ENCODE results near the gene PDCD2L. TPM values are rescaled to one million over a fixed set of nuclear protein-coding genes. Genes with fewer than 3 reads are reported as not detected.
"Not testable (repeated sequence)": the region's sequence is repeated elsewhere in the genome, so short reads cannot be mapped to it uniquely, and the experiment has no call there.

PDCD2L gene
- total and polyA plus RNA-seq, 12 donors = 7.6 to 26.1 (median 12.9) TPM

DNA sequence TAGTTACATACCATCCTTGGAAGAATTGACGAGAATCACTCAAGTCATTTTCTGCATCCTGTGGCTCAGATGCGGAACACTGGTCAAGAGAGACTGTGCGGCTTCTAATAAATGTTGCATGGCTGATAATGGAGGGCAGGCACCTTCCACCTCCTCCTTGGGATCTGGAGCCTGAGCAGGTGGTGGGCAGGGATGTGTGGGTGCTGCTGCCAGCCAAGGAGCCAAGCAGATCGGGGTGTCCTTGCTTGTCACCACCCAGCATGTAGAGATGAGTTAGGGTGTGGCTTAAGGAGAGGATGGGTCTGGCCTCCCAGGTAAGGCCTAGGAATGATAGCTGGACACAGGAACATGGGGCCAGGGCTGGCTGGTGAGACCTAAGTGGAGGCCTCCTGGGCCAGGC lies 21.7 kb upstream of the PDCD2L start:
- Histone ChIP-seq H3K4me1 (replicated peaks in 1 of 2) (peaks cover 13 to 21% of the 10 kb centered on the region in 2 donors), H3K36me3 (replicated peaks in 1 of 2) (peaks cover 0 to 100% of the 10 kb centered on the region in 2 donors), H3K4me3 (no peak overlapping the region), H3K27me3 (no peaks in the 10 kb centered on the region), H3K27ac (peak overlapping the region in 2 of 5 donors; percentile 18 to 19), H3K9me3 (replicated peaks in 1 of 3) (no peaks in the 10 kb centered on the region)
- DNase-seq = no peak
- WGBS, 4 donors = 91 to 100% (median 94%) methylated on average over 4 of the region's 4 CpGs
- intact Hi-C loops (cut with DNase I) = no loop called here
- TF ChIP-seq, protein P1, sequence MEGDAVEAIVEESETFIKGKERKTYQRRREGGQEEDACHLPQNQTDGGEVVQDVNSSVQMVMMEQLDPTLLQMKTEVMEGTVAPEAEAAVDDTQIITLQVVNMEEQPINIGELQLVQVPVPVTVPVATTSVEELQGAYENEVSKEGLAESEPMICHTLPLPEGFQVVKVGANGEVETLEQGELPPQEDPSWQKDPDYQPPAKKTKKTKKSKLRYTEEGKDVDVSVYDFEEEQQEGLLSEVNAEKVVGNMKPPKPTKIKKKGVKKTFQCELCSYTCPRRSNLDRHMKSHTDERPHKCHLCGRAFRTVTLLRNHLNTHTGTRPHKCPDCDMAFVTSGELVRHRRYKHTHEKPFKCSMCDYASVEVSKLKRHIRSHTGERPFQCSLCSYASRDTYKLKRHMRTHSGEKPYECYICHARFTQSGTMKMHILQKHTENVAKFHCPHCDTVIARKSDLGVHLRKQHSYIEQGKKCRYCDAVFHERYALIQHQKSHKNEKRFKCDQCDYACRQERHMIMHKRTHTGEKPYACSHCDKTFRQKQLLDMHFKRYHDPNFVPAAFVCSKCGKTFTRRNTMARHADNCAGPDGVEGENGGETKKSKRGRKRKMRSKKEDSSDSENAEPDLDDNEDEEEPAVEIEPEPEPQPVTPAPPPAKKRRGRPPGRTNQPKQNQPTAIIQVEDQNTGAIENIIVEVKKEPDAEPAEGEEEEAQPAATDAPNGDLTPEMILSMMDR (IDR thresholded peaks at IDR 0.05) = no peak
- TF ChIP-seq POLR2A (IDR thresholded peaks at IDR 0.05) = no peak

DNA sequence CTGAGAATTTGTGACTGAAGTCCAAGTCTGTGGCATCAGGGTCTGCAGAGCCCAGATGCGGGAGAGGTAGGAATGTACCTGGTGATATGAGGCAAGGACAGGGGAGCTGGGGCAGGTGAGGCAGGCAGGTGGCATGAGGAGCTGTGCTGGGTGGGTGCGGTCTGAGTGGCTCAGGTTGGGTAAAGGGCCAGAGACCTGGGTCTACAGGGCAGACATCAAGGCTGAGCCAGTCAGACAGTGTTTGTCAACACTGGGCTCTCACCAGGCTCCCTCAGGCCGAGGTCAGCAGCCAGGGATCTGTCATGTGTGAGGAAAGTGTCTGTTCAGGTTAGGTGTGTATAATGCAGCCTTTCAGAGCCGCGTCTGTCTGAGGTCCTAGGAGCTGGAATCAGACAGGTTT lies 20.6 kb upstream of the PDCD2L start:
- no peak for DNase-seq
- WGBS, 4 donors = 85 to 99% (median 93%) methylated on average over 4 to 5 of the region's 5 CpGs
- H3K27me3 ChIP-seq = no peaks in the 10 kb centered on the region
- H3K36me3 ChIP-seq (replicated peaks in 1 of 2) = peaks cover 0 to 100% of the 10 kb centered on the region in 2 donors
- intact Hi-C loops (cut with DNase I) = no loop called here
- peaks cover 13 to 21% of the 10 kb centered on the region in 2 donors for H3K4me1 ChIP-seq (replicated peaks in 1 of 2)
- no peaks in the 10 kb centered on the region for H3K9me3 ChIP-seq (replicated peaks in 1 of 3)
- H3K27ac ChIP-seq = peak overlapping the region in 1 of 5 donors; percentile 17
- no peak overlapping the region for H3K4me3 ChIP-seq
- TF ChIP-seq POLR2A (IDR thresholded peaks at IDR 0.05) = no peak

DNA sequence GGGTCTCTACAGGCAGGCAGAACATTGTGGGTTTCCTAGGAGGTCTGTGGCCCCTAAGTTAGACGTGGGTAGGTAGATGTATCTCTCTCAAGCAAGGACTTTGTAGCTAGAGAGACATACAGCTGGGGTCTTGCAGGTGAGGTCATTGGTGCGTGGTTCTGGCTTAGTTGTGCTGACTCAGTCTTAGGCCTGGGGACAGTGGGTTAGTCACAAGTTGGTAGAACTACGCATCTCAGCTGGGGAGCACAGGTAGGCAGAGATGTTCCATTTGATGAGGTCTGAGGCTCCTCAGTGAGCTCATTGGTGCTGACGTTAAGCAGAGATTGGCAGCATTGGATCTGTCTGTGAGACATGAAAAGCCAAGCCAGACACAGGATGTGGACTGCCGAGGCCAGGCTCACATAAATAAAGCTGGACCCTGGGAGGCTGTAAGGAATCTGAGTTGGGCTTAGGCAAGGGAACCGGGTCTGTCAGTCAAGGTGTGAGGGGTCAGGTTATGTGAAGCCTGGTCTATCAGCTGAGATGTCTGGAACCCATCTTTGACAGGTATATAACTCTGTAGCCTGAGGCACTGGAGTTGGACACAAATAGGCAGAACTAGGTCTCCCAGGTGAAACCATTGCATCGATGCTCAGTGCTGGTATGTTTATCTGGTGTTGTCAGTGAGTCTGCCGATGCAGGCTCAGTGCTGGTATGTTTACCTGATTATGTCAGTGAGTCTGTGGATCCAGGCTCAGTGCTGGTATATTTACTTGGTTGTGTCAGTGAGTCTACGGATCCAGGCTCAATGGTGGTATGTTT lies 17.4 kb upstream of the PDCD2L start:
- 96 to 98% (median 97%) methylated on average over 6 to 9 of the region's 9 CpGs for WGBS, 4 donors
- no peaks in the 10 kb centered on the region for H3K9me3 ChIP-seq (replicated peaks in 1 of 3)
- H3K36me3 ChIP-seq (replicated peaks in 1 of 2) = peaks cover 0 to 97% of the 10 kb centered on the region in 2 donors

DNA sequence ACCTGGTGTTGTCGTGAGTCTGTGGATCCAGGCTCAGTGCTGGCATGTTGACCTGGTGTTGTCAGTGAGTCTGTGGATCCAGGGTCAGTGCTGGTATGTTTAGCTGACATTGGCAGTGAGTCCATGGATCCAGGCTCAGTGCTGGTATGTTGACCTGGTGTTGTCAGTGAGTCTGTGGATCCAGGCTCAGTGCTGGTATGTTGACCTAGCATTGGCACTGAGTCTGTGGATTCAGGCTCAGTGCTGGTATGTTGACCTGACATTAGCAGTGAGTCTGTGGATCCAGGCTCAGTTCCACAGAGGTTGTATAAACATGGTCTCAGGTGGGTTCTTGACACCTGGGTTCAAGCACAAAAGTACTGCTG lies 16.8 kb upstream of the PDCD2L start:
- WGBS, 4 donors = 88 to 100% (median 92%) methylated on average over 1 of the region's 1 CpG; no CpG with 5 or more reads in 1 of the 4 donors
- peaks cover 0 to 97% of the 10 kb centered on the region in 2 donors for H3K36me3 ChIP-seq (replicated peaks in 1 of 2)
- intact Hi-C loops (cut with DNase I) = no loop called here
- H3K4me3 ChIP-seq = no peak overlapping the region
- TF ChIP-seq, protein P1 (IDR thresholded peaks at IDR 0.05) = no peak
- TF ChIP-seq POLR2A (IDR thresholded peaks at IDR 0.05) = no peak
- no peaks in the 10 kb centered on the region for H3K27me3 ChIP-seq
- no peaks in the 10 kb centered on the region for H3K9me3 ChIP-seq (replicated peaks in 1 of 3)
- no peaks in the 10 kb centered on the region for H3K4me1 ChIP-seq (replicated peaks in 1 of 2)
- H3K27ac ChIP-seq = no peak overlapping the region
- no peak for DNase-seq

More for the DNA sequence above, 17.4 kb upstream of the PDCD2L start:
- intact Hi-C loops (cut with DNase I) = no loop called here
- no peak for TF ChIP-seq POLR2A (IDR thresholded peaks at IDR 0.05)
- H3K4me1 ChIP-seq (replicated peaks in 1 of 2) = peaks cover 3% of the 10 kb centered on the region in 2 donors
- H3K27me3 ChIP-seq = no peaks in the 10 kb centered on the region
- no peak for DNase-seq
- H3K4me3 ChIP-seq = no peak overlapping the region
- no peak overlapping the region for H3K27ac ChIP-seq

DNA sequence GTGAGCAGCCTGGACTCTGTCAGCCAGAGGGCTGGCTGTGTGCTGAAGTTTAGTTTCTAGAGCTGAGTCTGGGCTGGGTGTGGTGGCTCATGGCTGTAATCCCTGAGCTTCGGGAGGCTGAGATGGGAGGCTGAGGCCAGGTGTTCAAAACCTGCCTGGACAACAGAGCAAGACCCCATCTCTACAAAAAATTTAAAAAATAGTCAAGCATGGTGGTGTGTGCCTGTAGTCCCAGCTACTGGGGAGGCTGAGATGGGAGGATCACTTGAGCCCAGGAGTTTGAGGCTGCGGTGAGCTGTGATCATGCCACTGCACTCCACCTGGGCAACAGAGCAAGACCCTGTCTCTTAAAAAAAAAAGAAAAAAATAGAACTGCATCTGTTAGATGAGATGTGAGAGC lies 15.5 kb upstream of the PDCD2L start:
- H3K9me3 ChIP-seq (replicated peaks in 1 of 3); DNase-seq; H3K27me3 ChIP-seq; H3K4me3 ChIP-seq; H3K4me1 ChIP-seq (replicated peaks in 1 of 2); intact Hi-C loops (cut with DNase I); H3K27ac ChIP-seq: not testable (repeated sequence)
- peaks cover 0 to 97% of the 10 kb centered on the region in 2 donors for H3K36me3 ChIP-seq (replicated peaks in 1 of 2)
- 86 to 100% (median 98%) methylated on average over 1 to 2 of the region's 2 CpGs for WGBS, 4 donors

DNA sequence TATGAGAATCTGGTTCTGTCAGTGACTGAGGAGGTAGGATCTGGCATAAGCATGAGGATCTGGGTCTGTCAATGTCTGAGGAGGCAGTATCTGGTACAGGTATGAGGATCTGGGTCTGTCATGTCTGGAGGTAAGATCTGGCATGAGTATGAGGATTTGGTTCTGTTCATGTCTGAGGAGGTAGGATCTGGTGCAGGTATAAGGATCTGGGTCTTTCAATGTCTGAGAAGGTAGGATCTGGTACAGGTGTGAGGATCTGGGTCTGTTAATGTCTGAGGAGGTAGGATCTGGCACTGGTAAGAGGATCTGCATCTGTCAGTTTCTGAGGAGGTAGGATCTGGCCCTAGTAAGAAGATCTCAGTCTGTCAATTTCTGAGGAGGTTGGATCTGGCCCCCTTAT lies 12.4 kb upstream of the PDCD2L start:
- DNase-seq = no peak
- H3K36me3 ChIP-seq (replicated peaks in 1 of 2) = peaks cover 0 to 97% of the 10 kb centered on the region in 2 donors

More for the DNA sequence above, 12.4 kb upstream of the PDCD2L start:
- peak overlapping the region in 1 of 5 donors; percentile 21 for H3K27ac ChIP-seq
- H3K4me1 ChIP-seq (replicated peaks in 1 of 2) = no peaks in the 10 kb centered on the region
- TF ChIP-seq POLR2A (IDR thresholded peaks at IDR 0.05) = no peak
- TF ChIP-seq, protein P1 (IDR thresholded peaks at IDR 0.05) = no peak
- H3K27me3 ChIP-seq = no peaks in the 10 kb centered on the region
- no peaks in the 10 kb centered on the region for H3K9me3 ChIP-seq (replicated peaks in 1 of 3)
- intact Hi-C loops (cut with DNase I) = no loop called here
- H3K4me3 ChIP-seq = no peak overlapping the region
